Liver (tissue), 3 donors: Measurements from ENCODE around the gene SERPIND1.

Source experiments
- ATF3 ChIP-seq: IDR thresholded peaks from 2 replicates; pipeline ENCODE4 v1.6.1; 2016; ENCODE audit warnings: antibody characterized with exemption
- CTCF ChIP-seq: fragments of 150-350 bp; IDR thresholded peaks from 2 replicates; pipeline ENCODE4 v1.5.1; 2017; ENCODE audit warnings: improper control_type of control experiment, low read depth, low read length; ENCODE audit not compliant: missing input control
- FOXA2 ChIP-seq: IDR thresholded peaks from 2 replicates; pipeline ENCODE4 v1.6.1; 2016; ENCODE audit warnings: antibody characterized with exemption
- JUND ChIP-seq, 2 donors: IDR thresholded peaks; 2 replicates each; pipeline ENCODE4 v1.6.1; 2016; ENCODE audit warnings: antibody characterized with exemption in 2 of 2
- MAX ChIP-seq: IDR thresholded peaks from 2 replicates; pipeline ENCODE4 v1.6.1; 2016; ENCODE audit warnings: antibody characterized with exemption
- RXRA ChIP-seq, 2 donors: IDR thresholded peaks; 2 replicates each; pipeline ENCODE4 v1.6.1; 2017 to 2018; ENCODE audit warnings: antibody characterized with exemption in 2 of 2, mild to moderate bottlenecking in 1 of 2
- SP1 ChIP-seq: IDR thresholded peaks from 2 replicates; pipeline ENCODE4 v1.6.1; 2018; ENCODE audit warnings: antibody characterized with exemption, mild to moderate bottlenecking
- TAF1 ChIP-seq: conservative IDR thresholded peaks from 2 replicates; pipeline ENCODE4 v1.6.1; 2016; ENCODE audit warnings: antibody characterized with exemption, mild to moderate bottlenecking
- YY1 ChIP-seq: IDR thresholded peaks from 2 replicates; pipeline ENCODE4 v1.6.1; 2016; ENCODE audit warnings: antibody characterized with exemption, mild to moderate bottlenecking
- donor health status: healthy.
- donor health status: healthy.

- TF ChIP-seq CTCF (no peak), TAF1 (no peak), MAX (no peak), SP1 (no peak), JUND (IDR thresholded peaks at IDR 0.05) (no peak), FOXA2 (no peak), ATF3 (no peak), YY1 (no peak), RXRA (IDR thresholded peaks at IDR 0.05) (no peak)
These were observed 35.7 kb downstream of the SERPIND1 start for GRCh38 chr22:20809538-20810185.
